Mesendoderm (in vitro differentiated cells): Measurements from ENCODE around the gene LTBP4.

ENCODE experiments used
- DNase-seq: peaks from one replicate; pipeline ENCODE4 v3.0.0; 2013
- H2AK5ac ChIP-seq: 2 replicates; pipeline ENCODE4 v1.6.1; 2013; ENCODE audit warnings: low read length, inconsistent platforms
- H2BK120ac ChIP-seq: 2 replicates; pipeline ENCODE4 v1.6.1; 2013; ENCODE audit warnings: low read depth, mild to moderate bottlenecking, low read length, moderate library complexity, mixed read lengths
- H2BK15ac ChIP-seq: replicated peaks from 2 replicates; pipeline ENCODE4 v1.6.1; 2013; ENCODE audit warnings: low read depth, mild to moderate bottlenecking, moderate library complexity
- H2BK5ac ChIP-seq: 2 replicates; pipeline ENCODE4 v1.6.1; 2013; ENCODE audit warnings: low read length, inconsistent platforms
- H3K18ac ChIP-seq: 2 replicates; pipeline ENCODE4 v1.6.1; 2013; ENCODE audit warnings: mild to moderate bottlenecking, low read length, mixed read lengths
- H3K23ac ChIP-seq: one replicate; pipeline ENCODE4 v1.6.1; 2013; ENCODE audit warnings: low read length
- H3K27ac ChIP-seq: 2 replicates; pipeline ENCODE4 v1.5.1; 2013; ENCODE audit warnings: low read depth, mild to moderate bottlenecking, inconsistent platforms, low read length, moderate library complexity
- H3K27me3 ChIP-seq: 2 replicates; pipeline ENCODE4 v1.6.1; 2013; ENCODE audit warnings: low read length, control low read depth, mild to moderate bottlenecking, inconsistent platforms; ENCODE audit not compliant: insufficient read depth, poor library complexity
- H3K36me3 ChIP-seq: 2 replicates; pipeline ENCODE4 v1.6.1; 2013; ENCODE audit warnings: low read length, inconsistent platforms; ENCODE audit not compliant: control insufficient read depth, insufficient read depth
- H3K4ac ChIP-seq: one replicate; pipeline ENCODE4 v1.6.1; 2013; ENCODE audit warnings: low read depth, mild to moderate bottlenecking, low read length, moderate library complexity
- H3K4me1 ChIP-seq: 2 replicates; pipeline ENCODE4 v1.6.1; 2013; ENCODE audit warnings: low read depth, low read length, inconsistent platforms; ENCODE audit not compliant: control insufficient read depth
- H3K4me2 ChIP-seq: 2 replicates; pipeline ENCODE4 v1.6.1; 2013; ENCODE audit warnings: low read length
- H3K4me3 ChIP-seq: 2 replicates; pipeline ENCODE4 v1.5.1; 2013; ENCODE audit warnings: mild to moderate bottlenecking, low read length
- H3K56ac ChIP-seq: one replicate; pipeline ENCODE4 v1.6.1; 2013; ENCODE audit warnings: low read length
- H3K79me1 ChIP-seq: 2 replicates; pipeline ENCODE4 v1.6.1; 2013; ENCODE audit warnings: low read length, inconsistent platforms
- H3K79me2 ChIP-seq: 2 replicates; pipeline ENCODE4 v1.6.1; 2013; ENCODE audit warnings: mild to moderate bottlenecking, low read length; ENCODE audit not compliant: control insufficient read depth, insufficient read depth
- H3K9ac ChIP-seq: 2 replicates; pipeline ENCODE4 v1.6.1; 2013; ENCODE audit warnings: low read length, inconsistent platforms
- H4K5ac ChIP-seq: one replicate; pipeline ENCODE4 v1.6.1; 2013; ENCODE audit warnings: low read length
- H4K8ac ChIP-seq: one replicate; pipeline ENCODE4 v1.6.1; 2013; ENCODE audit warnings: low read depth, mild to moderate bottlenecking, control low read depth, low read length, moderate library complexity
- WGBS: extraction: QIAGEN DNeasy Blood & Tissue Kit; methylation state at CpG from one replicate; pipeline ENCODE4 v1.1.7; 2013; ENCODE audit warnings: low lambda C conversion rate, missing lambda C conversion rate; ENCODE audit not compliant: insufficient coverage; ENCODE audit errors: extremely low coverage; 5-methylcytosine and 5-hydroxymethylcytosine counted together

Gene LTBP4

GRCh38 chr19:40629346-40629745 lies 28.2 kb downstream of the LTBP4 start:
- H2AK5ac ChIP-seq = no peak overlapping the region
- peaks cover 12% of the 10 kb centered on the region for H3K4me1 ChIP-seq
- H3K4ac ChIP-seq = no peak overlapping the region
- H4K5ac ChIP-seq = no peak overlapping the region
- no peak overlapping the region for H3K23ac ChIP-seq
- no peak overlapping the region for H2BK15ac ChIP-seq
- H4K8ac ChIP-seq = no peak overlapping the region
- no peaks in the 10 kb centered on the region for H3K27me3 ChIP-seq
- no peak overlapping the region for H3K27ac ChIP-seq
- no peak overlapping the region for H3K4me3 ChIP-seq
- H3K9ac ChIP-seq = no peak overlapping the region
- H3K56ac ChIP-seq = no peak overlapping the region
- H2BK120ac ChIP-seq = no peak overlapping the region
- DNase-seq = no peak
- H3K18ac ChIP-seq = no peak overlapping the region
- H3K36me3 ChIP-seq = no peaks in the 10 kb centered on the region
- no peaks in the 10 kb centered on the region for H3K79me1 ChIP-seq
- no peaks in the 10 kb centered on the region for H3K79me2 ChIP-seq
- no peak overlapping the region for H3K4me2 ChIP-seq
- H2BK5ac ChIP-seq = no peak overlapping the region
- no CpG with 5 or more reads among the region's 42 CpGs for WGBS

GRCh38 chr19:40630571-40631160 lies 29.5 kb downstream of the LTBP4 start:
- Histone ChIP-seq H3K4me1 (peaks cover 12% of the 10 kb centered on the region), H3K79me1 (no peaks in the 10 kb centered on the region), H2AK5ac (no peak overlapping the region), H2BK5ac (peak overlapping the region; percentile 67), H3K4me3 (no peak overlapping the region), H3K27ac (no peak overlapping the region), H3K23ac (no peak overlapping the region), H3K27me3 (no peaks in the 10 kb centered on the region), H2BK120ac (no peak overlapping the region), H4K5ac (no peak overlapping the region), H3K18ac (no peak overlapping the region), H3K79me2 (no peaks in the 10 kb centered on the region), H4K8ac (no peak overlapping the region), H3K56ac (peak overlapping the region; percentile 78), H3K4ac (no peak overlapping the region), H3K9ac (peak overlapping the region; percentile 21), H2BK15ac (no peak overlapping the region), H3K36me3 (no peaks in the 10 kb centered on the region), H3K4me2 (no peak overlapping the region)
- WGBS = no CpG with 5 or more reads among the region's 16 CpGs
- DNase-seq = no peak

GRCh38 chr19:40632311-40633036 lies 31.3 kb downstream of the LTBP4 start:
- H3K4me1 ChIP-seq = peaks cover 12% of the 10 kb centered on the region
- H3K18ac ChIP-seq = peak overlapping the region; percentile 34
- H3K79me2 ChIP-seq = no peaks in the 10 kb centered on the region
- no peak overlapping the region for H2AK5ac ChIP-seq
- H3K27me3 ChIP-seq = no peaks in the 10 kb centered on the region
- H2BK120ac ChIP-seq = no peak overlapping the region
- no peak overlapping the region for H3K4me3 ChIP-seq
- peak; percentile 96 for DNase-seq
- no peak overlapping the region for H3K27ac ChIP-seq
- peak overlapping the region; percentile 78 for H3K56ac ChIP-seq
- H2BK15ac ChIP-seq = peak overlapping the region; percentile 43
- no peak overlapping the region for H3K4me2 ChIP-seq
- no CpG with 5 or more reads among the region's 3 CpGs for WGBS
- H3K36me3 ChIP-seq = no peaks in the 10 kb centered on the region
- no peaks in the 10 kb centered on the region for H3K79me1 ChIP-seq
- no peak overlapping the region for H3K23ac ChIP-seq
- no peak overlapping the region for H4K5ac ChIP-seq
- no peak overlapping the region for H3K4ac ChIP-seq
- no peak overlapping the region for H4K8ac ChIP-seq
- H3K9ac ChIP-seq = no peak overlapping the region
- no peak overlapping the region for H2BK5ac ChIP-seq

GRCh38 chr19:40633207-40633606 lies 32.0 kb downstream of the LTBP4 start:
- peak overlapping the region; percentile 34 for H3K18ac ChIP-seq
- H3K79me2 ChIP-seq = no peaks in the 10 kb centered on the region
- no peak overlapping the region for H4K8ac ChIP-seq
- no peaks in the 10 kb centered on the region for H3K36me3 ChIP-seq
- no peak overlapping the region for H2AK5ac ChIP-seq
- H2BK120ac ChIP-seq = no peak overlapping the region
- H3K79me1 ChIP-seq = no peaks in the 10 kb centered on the region
- peak overlapping the region; percentile 13 for H4K5ac ChIP-seq
- H3K27ac ChIP-seq = no peak overlapping the region
- H3K4ac ChIP-seq = no peak overlapping the region
- H3K4me1 ChIP-seq = peaks cover 12% of the 10 kb centered on the region
- H3K4me3 ChIP-seq = no peak overlapping the region
- H2BK5ac ChIP-seq = peak overlapping the region; percentile 76
- H2BK15ac ChIP-seq = no peak overlapping the region
- no CpG with 5 or more reads among the region's 5 CpGs for WGBS
- H3K27me3 ChIP-seq = no peaks in the 10 kb centered on the region
- no peak for DNase-seq
- H3K9ac ChIP-seq = peak overlapping the region; percentile 14
- no peak overlapping the region for H3K23ac ChIP-seq
- H3K4me2 ChIP-seq = no peak overlapping the region
- H3K56ac ChIP-seq = no peak overlapping the region

- H4K5ac ChIP-seq = no peak overlapping the region
- no peaks in the 10 kb centered on the region for H3K79me2 ChIP-seq
- H3K23ac ChIP-seq = no peak overlapping the region
- no peak overlapping the region for H2AK5ac ChIP-seq
- no peak overlapping the region for H2BK120ac ChIP-seq
- H3K18ac ChIP-seq = no peak overlapping the region
- no peak overlapping the region for H3K56ac ChIP-seq
- no peak overlapping the region for H3K9ac ChIP-seq
- H2BK5ac ChIP-seq = no peak overlapping the region
- no peak overlapping the region for H3K27ac ChIP-seq
- H3K4me1 ChIP-seq = peaks cover 5% of the 10 kb centered on the region
- H3K27me3 ChIP-seq = no peaks in the 10 kb centered on the region
- no peaks in the 10 kb centered on the region for H3K36me3 ChIP-seq
- no peak overlapping the region for H3K4me2 ChIP-seq
- no CpG with 5 or more reads among the region's 1 CpG for WGBS
- H3K4me3 ChIP-seq = no peak overlapping the region
- no peak overlapping the region for H2BK15ac ChIP-seq
- no peaks in the 10 kb centered on the region for H3K79me1 ChIP-seq
- H4K8ac ChIP-seq = no peak overlapping the region
- no peak for DNase-seq
- H3K4ac ChIP-seq = no peak overlapping the region
These were observed 37.2 kb downstream of the LTBP4 start for GRCh38 chr19:40638327-40638726.

GRCh38 chr19:40639638-40639982 lies 38.4 kb downstream of the LTBP4 start:
- H3K79me1 ChIP-seq = no peaks in the 10 kb centered on the region
- H3K27ac ChIP-seq = no peak overlapping the region
- H3K79me2 ChIP-seq = no peaks in the 10 kb centered on the region
- H3K4me3 ChIP-seq = no peak overlapping the region
- no peak overlapping the region for H3K9ac ChIP-seq
- no peaks in the 10 kb centered on the region for H3K36me3 ChIP-seq
- no peak overlapping the region for H2BK120ac ChIP-seq
- H3K23ac ChIP-seq = no peak overlapping the region
- H3K4me1 ChIP-seq = peaks cover 5% of the 10 kb centered on the region
- no peak overlapping the region for H3K4me2 ChIP-seq
- H2AK5ac ChIP-seq = no peak overlapping the region
- no peak overlapping the region for H3K18ac ChIP-seq
- no peak overlapping the region for H3K4ac ChIP-seq
- no peak overlapping the region for H2BK15ac ChIP-seq
- WGBS = no CpG with 5 or more reads among the region's 6 CpGs
- no peaks in the 10 kb centered on the region for H3K27me3 ChIP-seq
- no peak for DNase-seq
- no peak overlapping the region for H2BK5ac ChIP-seq
- H4K8ac ChIP-seq = no peak overlapping the region
- no peak overlapping the region for H4K5ac ChIP-seq
- H3K56ac ChIP-seq = no peak overlapping the region
